Hematopoietic multipotent progenitor cell (in vitro differentiated cells): ENCODE measurements around the gene TCF15. TPM values are rescaled to one million over a fixed set of nuclear protein-coding genes. Genes with fewer than 3 reads are reported as not detected.
A peak's percentile ranks its signal among the peaks of the same experiment; 100 is the strongest.
"Not testable (repeated sequence)": the region's sequence is repeated elsewhere in the genome, so short reads cannot be mapped to it uniquely, and the experiment has no call there.

Experiments
- DNase-seq, 3 donors: peaks; one replicate each; pipeline ENCODE4 v3.0.0-alpha.2; 2011 to 2015; ENCODE audit warnings: low read depth in 2 of 3, low spot score in 2 of 3
- total RNA-seq: library from RNA; depleted of rRNA; stranded (reverse); fragments of >200 nt; gene quantifications from one replicate; pipeline ENCODE4 v1.2.3, GENCODE V29; 2012

The TCF15 gene
- total RNA-seq, 1 donor, result 0.81 TPM

DNA sequence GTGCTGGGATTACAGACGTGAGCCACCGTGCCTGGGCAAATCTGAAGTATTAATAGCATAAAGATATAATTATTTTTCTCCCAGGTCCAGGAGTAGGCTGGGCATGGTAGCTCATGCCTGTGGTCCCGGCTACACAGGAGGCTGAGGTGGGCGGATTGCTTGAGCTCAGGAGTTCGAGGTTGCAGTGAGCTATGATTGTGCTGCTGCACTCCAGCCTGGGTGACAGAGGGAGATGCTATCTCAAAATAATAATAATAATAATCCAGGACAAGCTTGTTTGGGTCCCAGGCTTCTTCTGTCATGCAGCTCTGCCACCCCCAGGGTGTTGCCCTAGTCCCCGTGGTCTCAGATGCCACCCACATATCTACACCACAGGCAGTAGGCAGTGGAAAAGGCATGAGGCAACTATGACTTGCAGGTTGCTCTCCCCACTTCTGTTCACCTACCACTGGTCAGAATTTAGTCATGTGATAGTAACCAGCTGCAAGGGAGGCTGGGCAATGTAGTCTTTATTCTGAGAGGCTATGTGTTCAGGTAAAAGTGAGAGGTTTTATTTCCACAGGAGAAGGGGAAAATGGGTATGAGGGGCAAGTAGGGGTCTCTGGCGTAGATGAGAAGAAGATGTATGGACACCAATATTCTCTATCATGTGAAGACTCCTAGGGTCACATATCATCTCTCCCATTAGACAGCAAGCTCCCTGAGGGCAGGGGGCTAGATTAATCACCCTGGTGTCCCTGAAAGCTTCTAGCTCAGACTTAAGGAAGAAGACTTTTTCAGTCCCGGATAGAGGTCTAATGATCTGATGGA, 25.7 kb downstream of the TCF15 start:
- DNase-seq, result peak in 2 of 3 donors; percentile 45 to 74

- no peak for DNase-seq
Observed at GRCh38 chr20:582204-582603, 27.9 kb downstream of the TCF15 start.

- not testable (repeated sequence) for DNase-seq
Observed at GRCh38 chr20:578940-579690, 31.0 kb downstream of the TCF15 start.

DNA sequence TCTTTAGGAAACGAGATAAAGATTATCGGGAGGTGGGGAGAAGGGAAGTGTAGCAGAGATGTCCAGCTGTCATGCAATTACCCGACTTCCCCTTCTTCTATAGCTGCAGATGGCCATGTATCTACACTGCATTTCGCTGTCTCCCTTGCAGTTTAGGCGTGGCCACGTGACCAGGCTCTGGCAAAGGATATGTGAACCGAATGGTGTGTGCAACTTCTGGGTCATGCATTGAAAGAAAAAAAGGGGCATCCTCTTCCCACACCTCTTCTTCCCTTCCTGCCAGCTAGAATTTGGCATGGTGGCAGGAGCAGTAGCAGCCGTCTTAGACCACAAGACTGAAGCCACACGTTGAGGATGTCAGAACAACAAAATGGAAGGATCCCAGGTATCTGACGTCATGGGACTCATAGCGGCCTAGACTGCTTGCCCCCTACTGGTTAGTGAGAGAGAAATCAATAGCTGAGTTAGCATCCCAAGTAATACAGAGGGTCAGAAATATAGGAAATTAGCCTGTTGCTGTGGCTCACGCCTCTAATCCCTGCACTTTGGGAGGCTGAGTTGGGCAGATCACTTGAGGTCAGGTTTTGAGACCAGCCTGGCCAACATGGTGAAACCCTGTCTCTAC, 32.8 kb downstream of the TCF15 start:
- peak in 1 of 3 donors; percentile 16 for DNase-seq

DNA sequence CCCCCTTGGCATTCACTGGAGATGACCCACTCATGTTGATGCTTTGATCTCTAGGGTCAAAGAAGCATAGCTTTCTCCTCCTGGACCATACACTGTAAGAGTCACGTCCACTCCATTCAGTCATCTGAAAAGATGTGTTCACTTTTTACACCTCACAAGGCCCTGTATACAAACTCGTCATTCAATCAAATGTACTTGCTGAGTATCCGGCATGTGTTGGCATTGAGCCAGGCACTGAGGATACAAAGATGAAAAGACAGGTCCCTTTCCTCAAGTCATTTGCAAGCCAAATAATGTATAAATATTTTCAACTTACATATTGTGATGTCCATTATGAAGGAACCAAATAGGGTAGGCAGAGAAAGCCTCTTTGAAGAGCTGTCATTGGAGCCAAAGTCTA, 34.0 kb downstream of the TCF15 start:
- DNase-seq, result no peak

DNA sequence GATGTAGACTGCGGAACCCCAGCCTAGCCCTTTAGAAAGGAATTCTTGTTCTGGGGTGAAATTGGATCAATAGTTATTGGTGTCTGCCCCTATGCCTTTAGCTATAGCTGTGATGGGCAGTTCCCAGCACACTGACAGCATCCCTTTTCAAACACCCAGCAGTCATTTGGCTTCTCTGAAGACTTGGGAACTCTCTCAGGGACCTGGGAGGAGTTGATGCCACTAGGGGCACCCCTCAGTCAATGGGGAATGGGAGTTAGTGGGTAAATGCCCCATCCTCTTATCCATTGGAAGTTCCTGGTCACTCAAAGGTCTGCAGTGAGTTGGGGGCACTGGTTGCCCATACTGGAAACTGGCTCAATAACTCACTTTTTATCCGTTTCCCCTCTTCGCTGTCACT, 34.9 kb downstream of the TCF15 start:
- no peak for DNase-seq

GRCh38 chr20:574297-574942, 35.7 kb downstream of the TCF15 start:
- DNase-seq, result no peak

- no peak for DNase-seq
Observed at GRCh38 chr20:573414-574296, 36.5 kb downstream of the TCF15 start.

DNA sequence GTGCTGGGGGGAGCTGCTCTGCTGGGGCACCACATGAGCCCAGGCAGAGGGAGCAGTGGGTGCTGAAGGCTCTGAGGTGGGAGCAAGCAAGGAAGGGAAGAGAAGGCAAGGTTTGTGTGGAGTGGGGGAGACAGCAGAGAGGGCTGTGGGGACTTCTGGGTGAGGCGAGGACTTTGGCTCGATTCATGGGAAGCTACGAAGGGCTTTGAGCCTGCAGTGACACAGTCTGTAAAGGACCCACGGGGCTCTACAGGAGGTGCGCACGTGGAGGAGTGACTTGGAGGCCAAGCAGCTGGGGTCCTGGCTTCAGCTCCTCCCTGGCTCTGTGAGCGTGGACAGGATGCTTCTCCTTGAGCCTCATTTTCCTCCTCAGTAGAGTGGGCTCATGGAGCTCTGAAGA, 37.4 kb downstream of the TCF15 start:
- no peak for DNase-seq

DNA sequence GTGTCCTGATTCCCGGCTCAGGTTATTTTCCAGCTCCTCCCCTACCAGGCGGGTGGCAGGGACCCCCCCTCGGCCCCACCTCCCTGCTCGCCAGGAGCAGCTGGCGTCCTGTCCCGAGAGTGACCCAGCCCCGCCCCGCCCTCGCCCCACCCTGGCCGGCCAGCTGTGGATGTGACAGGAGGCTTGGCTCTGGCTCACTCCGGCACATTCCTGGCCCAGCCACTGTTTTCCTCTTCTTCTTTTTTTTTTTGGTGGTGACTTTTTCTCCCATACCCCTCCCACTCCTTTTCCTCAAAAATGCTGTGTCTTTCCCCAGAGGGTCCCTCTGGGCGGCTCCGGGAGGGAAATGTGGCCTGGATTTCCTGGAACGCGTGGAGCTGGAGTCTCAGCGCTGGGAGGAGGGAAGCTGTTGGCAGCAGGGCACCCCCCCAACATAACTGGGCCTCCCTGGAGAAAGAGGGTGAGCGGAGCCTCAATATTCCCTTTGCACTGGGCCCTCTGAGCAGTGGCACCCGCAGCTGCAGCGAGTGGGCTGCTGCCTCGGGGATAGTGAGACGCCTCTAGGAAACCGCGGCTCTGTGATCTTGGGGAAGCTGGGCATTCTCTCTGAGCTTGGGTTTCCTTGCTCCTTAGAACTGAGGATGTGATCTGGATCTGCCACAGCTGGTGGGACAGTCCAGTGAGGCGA, 38.2 kb downstream of the TCF15 start:
- DNase-seq, result no peak

DNA sequence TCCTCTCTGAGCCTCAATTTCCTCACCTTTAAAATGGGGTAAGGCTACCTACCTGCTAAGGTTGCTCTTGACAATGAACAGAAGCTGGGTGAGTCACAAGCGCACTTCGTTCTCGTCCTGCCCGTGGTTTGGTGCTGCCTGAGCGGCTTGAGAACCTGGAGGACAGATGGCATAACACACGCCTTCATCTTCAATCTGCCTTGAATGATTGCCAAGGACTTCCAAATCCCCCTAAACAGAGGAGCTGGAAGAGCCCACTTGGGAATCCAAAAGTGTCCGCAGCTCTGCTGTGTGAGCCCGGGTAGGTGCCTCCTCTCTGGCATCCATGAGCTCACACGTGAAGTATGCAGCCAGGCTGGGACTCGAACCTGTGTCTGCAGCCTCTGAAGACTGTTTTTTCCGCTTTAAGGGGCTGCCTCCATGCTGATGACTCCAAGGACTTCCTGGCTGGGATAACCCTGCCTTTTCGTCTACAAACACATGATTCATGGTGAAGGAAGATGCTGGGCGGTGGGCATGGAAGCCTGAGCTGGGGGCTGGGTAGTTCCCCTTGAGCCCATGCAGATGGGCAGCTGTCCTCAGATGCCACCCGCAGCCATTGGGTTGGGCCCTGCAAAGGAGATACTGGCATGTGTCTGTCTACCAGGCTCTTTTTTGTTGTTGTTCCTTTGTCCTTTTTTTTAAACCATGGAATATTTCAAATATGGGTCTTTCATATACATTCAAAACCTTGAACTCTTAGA, 41.3 kb downstream of the TCF15 start:
- DNase-seq, result peak in 1 of 3 donors; percentile 40

GRCh38 chr20:568097-568652, 41.9 kb downstream of the TCF15 start:
- DNase-seq, result no peak

DNA sequence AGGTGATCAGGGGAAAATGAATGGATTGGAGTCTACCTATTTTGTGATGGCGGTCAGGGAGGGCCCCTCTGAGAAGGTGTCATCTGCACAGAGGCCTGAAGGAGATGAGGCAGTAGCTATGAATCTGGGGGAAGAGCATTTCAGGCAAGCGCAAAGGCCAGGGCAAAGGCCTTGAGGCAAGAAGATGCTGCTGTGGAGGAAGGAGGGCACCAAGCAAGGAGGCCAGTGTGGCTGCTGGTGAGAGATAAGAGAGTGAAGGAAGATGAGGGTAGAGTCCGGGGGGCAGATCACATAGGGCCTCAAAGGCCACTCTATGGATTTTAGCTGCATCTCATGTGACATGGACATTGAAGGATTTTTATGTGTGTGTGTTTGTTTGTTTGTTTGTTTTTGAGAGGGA, 45.9 kb downstream of the TCF15 start:
- DNase-seq, result no peak

DNA sequence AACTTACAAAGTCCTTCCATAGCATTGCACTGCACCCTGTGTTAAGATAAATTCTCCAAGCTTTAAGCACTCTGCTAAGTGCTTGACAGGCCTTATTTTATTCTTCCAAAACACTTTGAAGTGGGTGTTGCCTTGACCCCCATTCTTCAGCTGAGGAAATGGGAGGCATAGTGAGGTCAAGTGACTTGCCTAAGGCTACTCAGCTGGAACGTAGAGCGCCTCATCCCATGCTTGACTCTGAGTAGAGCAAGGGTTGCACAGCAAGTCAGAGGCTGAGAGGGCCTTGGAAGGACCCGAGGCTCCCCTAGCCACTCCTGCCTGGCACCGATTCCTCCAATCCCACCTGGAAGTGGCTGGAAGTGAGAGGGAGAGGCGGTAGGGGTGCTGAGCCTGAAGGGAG, 46.9 kb downstream of the TCF15 start:
- no peak for DNase-seq

- no peak for DNase-seq
Observed at GRCh38 chr20:562232-562897, 47.7 kb downstream of the TCF15 start.

DNA sequence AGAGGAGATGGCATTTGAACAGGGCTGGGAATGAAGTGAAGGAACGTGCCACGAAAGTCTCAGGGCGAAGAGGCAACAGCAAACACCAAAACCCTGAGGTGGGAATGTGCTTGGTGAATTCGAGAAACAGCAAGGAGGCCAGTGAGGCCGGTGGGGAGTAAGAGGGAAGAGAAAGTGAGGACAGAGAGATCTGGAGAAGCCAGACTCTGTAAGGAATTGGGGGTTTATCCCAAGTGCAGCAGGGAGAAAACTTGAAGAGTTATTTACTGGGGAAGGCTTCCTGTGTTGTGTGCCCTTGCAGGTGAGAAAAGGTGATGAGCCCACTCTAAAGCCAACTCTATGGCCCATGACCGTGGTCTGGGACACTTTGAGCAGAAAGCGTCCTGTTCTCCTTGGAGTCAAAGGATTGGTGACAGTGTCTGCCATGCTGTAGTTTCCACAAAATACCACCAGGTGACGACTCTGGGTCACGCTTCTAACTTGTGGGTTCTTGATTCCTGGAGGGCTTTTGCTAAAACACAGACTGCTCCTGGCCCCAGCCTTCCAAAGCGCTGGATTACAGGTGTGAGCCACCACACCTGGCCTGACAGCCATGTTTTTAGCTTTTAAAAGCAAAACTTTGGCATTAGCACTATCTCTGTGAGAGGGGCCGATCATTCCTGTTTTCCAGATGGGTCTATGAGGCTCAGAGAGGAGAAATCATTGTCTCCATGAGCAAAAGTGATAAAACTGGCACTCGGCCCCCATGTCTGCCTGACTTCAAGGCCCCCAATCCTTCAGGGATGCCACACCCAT, 48.5 kb downstream of the TCF15 start:
- peak in 2 of 3 donors; percentile 64 to 86 for DNase-seq

- DNase-seq, result no peak
Observed at GRCh38 chr20:560680-561079, 49.4 kb downstream of the TCF15 start.
